Trophoblast cell (in vitro differentiated cells and primary cell): ENCODE results near the gene SPEF1.

ENCODE experiments used
- DNase-seq, 2 donors: peaks; one replicate each; pipeline ENCODE4 v3.0.0-alpha.2; 2016
- H2AFZ ChIP-seq: 2 replicates; pipeline ENCODE4 v1.6.1; 2013; ENCODE audit warnings: low read length, moderate library complexity, mild to moderate bottlenecking; ENCODE audit not compliant: insufficient read depth, poor library complexity
- H2AK5ac ChIP-seq: 2 replicates; pipeline ENCODE4 v1.6.1; 2013; ENCODE audit warnings: mild to moderate bottlenecking, low read length
- H2BK120ac ChIP-seq: 2 replicates; pipeline ENCODE4 v1.6.1; 2013; ENCODE audit warnings: low read length, mild to moderate bottlenecking, moderate library complexity; ENCODE audit not compliant: insufficient read depth, poor library complexity
- H2BK12ac ChIP-seq: 2 replicates; pipeline ENCODE4 v1.6.1; 2013; ENCODE audit warnings: mild to moderate bottlenecking, low read length, moderate library complexity
- H2BK5ac ChIP-seq: 2 replicates; pipeline ENCODE4 v1.6.1; 2013; ENCODE audit warnings: low read length, low read depth, moderate library complexity, mild to moderate bottlenecking; ENCODE audit not compliant: poor library complexity
- H3K14ac ChIP-seq: 2 replicates; pipeline ENCODE4 v1.6.1; 2013; ENCODE audit warnings: mild to moderate bottlenecking, low read length
- H3K18ac ChIP-seq: 2 replicates; pipeline ENCODE4 v1.6.1; 2013; ENCODE audit warnings: mild to moderate bottlenecking, low read length
- H3K23ac ChIP-seq: 2 replicates; pipeline ENCODE4 v1.6.1; 2013; ENCODE audit warnings: low read length
- H3K27ac ChIP-seq: 2 replicates; pipeline ENCODE4 v1.5.1; 2013; ENCODE audit warnings: low read depth, mild to moderate bottlenecking, inconsistent platforms, low read length, moderate library complexity
- H3K27me3 ChIP-seq: 2 replicates; pipeline ENCODE4 v1.6.1; 2013; ENCODE audit warnings: inconsistent platforms, mild to moderate bottlenecking, low read length, moderate library complexity; ENCODE audit not compliant: insufficient read depth
- H3K36me3 ChIP-seq, 2 experiments: 1 replicate in 1 of 2; 2 replicates in 1 of 2; pipeline ENCODE4 v1.6.1; 2013; ENCODE audit warnings: low read length in 2 of 2, mild to moderate bottlenecking in 2 of 2, moderate library complexity in 1 of 2; ENCODE audit not compliant: insufficient read depth in 2 of 2, control insufficient read depth in 1 of 2
- H3K4ac ChIP-seq: 2 replicates; pipeline ENCODE4 v1.6.1; 2013; ENCODE audit warnings: low read depth, mild to moderate bottlenecking, low read length, moderate library complexity
- H3K4me1 ChIP-seq, 2 experiments: 1 replicate in 1 of 2; 2 replicates in 1 of 2; pipeline ENCODE4 v1.6.1; 2013; ENCODE audit warnings: low read length in 2 of 2, mild to moderate bottlenecking in 2 of 2, moderate library complexity in 1 of 2; ENCODE audit not compliant: insufficient read depth in 2 of 2, control insufficient read depth in 1 of 2
- H3K4me2 ChIP-seq: 2 replicates; pipeline ENCODE4 v1.6.1; 2013; ENCODE audit warnings: inconsistent platforms, mild to moderate bottlenecking, low read length, moderate library complexity
- H3K4me3 ChIP-seq: 2 replicates; pipeline ENCODE4 v1.5.1; 2013; ENCODE audit warnings: mild to moderate bottlenecking, low read depth, low read length, inconsistent platforms
- H3K79me1 ChIP-seq: one replicate; pipeline ENCODE4 v1.6.1; 2013; ENCODE audit warnings: low read length
- H3K79me2 ChIP-seq: 2 replicates; pipeline ENCODE4 v1.6.1; 2013; ENCODE audit warnings: low read length, mild to moderate bottlenecking; ENCODE audit not compliant: control insufficient read depth, insufficient read depth, poor library complexity
- H3K9ac ChIP-seq: 2 replicates; pipeline ENCODE4 v1.6.1; 2013; ENCODE audit warnings: mild to moderate bottlenecking, low read length
- H3K9me3 ChIP-seq: 2 replicates; pipeline ENCODE4 v1.6.1; 2013; ENCODE audit warnings: low read depth, mild to moderate bottlenecking, control low read depth, inconsistent platforms, low read length; ENCODE audit not compliant: insufficient read depth
- H4K12ac ChIP-seq: 2 replicates; pipeline ENCODE4 v1.6.1; 2013; ENCODE audit warnings: low read depth, mild to moderate bottlenecking, low read length, moderate library complexity
- H4K8ac ChIP-seq: 2 replicates; pipeline ENCODE4 v1.6.1; 2013; ENCODE audit warnings: low read depth, mild to moderate bottlenecking, low read length, moderate library complexity
- H4K91ac ChIP-seq: one replicate; pipeline ENCODE4 v1.6.1; 2013; ENCODE audit warnings: low read depth, mild to moderate bottlenecking, low read length, moderate library complexity
- WGBS: extraction: QIAGEN DNeasy Blood & Tissue Kit; methylation state at CpG from one replicate; pipeline ENCODE4 v1.1.7; 2013; ENCODE audit warnings: missing lambda C conversion rate; ENCODE audit not compliant: insufficient read length, insufficient coverage; ENCODE audit errors: extremely low coverage; 5-methylcytosine and 5-hydroxymethylcytosine counted together

The SPEF1 gene

DNA sequence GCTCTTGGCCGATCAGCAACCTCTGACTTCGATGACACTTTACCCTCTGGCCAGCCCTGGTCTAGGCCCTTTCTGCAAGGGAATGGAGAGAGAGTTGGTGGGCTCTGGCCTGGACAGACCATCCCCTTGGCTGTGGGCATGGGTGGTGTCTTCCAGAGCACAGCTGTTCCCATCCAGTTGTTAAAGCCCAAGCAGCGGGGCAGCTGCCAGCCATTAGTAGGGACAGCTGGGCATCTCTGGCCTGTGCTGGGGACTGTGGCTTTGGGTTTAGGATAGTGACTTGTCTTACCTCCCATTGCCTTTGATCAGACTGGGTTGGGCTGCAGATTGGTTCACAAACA, 17.6 kb upstream of the SPEF1 start:
- WGBS: no CpG with 5 or more reads among the region's 3 CpGs
- DNase-seq: no peak
- Histone ChIP-seq H4K12ac (no peak overlapping the region), H3K9ac (no peak overlapping the region), H3K79me2 (peaks cover 3% of the 10 kb centered on the region), H3K79me1 (peaks cover 9% of the 10 kb centered on the region), H3K4ac (no peak overlapping the region), H2AK5ac (no peak overlapping the region), H2BK12ac (no peak overlapping the region), H4K8ac (no peak overlapping the region), H3K4me1 (peaks cover 19 to 22% of the 10 kb centered on the region in 2 experiments), H3K14ac (no peak overlapping the region), H3K4me3 (no peak overlapping the region), H2BK120ac (no peak overlapping the region), H3K4me2 (no peak overlapping the region), H3K36me3 (peaks cover 37 to 40% of the 10 kb centered on the region in 2 experiments), H3K9me3 (no peaks in the 10 kb centered on the region), H2BK5ac (no peak overlapping the region), H3K18ac (no peak overlapping the region), H2AFZ (no peak overlapping the region), H3K27me3 (no peaks in the 10 kb centered on the region), H3K27ac (no peak overlapping the region), H3K23ac (no peak overlapping the region), H4K91ac (no peak overlapping the region)

DNA sequence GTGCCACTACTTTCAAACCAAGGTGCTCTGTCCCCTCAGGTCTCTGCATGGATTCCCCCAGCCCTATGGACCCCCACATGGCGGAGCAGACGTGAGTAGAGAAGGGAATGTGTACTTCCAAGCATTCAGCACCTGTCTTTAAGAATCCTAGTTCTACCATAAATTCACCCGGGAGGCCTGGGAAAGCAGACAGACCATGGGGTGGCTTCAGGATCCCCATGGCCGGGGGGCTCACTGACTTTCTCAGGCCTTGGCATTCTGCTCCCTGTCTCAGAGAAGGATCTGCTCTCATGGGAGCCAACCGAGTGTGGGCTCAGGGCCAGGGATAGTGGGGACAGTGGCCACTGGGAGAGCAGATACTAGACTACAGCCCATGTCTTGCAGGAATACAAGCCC, 17.1 kb upstream of the SPEF1 start:
- no CpG with 5 or more reads among the region's 5 CpGs for WGBS
- Histone ChIP-seq H3K9me3 (no peaks in the 10 kb centered on the region), H4K12ac (no peak overlapping the region), H3K9ac (no peak overlapping the region), H3K23ac (no peak overlapping the region), H3K4me1 (peaks cover 19 to 22% of the 10 kb centered on the region in 2 experiments), H3K27ac (no peak overlapping the region), H4K8ac (no peak overlapping the region), H3K18ac (no peak overlapping the region), H3K79me2 (peaks cover 3% of the 10 kb centered on the region), H3K4me2 (no peak overlapping the region), H4K91ac (no peak overlapping the region), H3K4me3 (no peak overlapping the region), H2AFZ (no peak overlapping the region), H2AK5ac (no peak overlapping the region), H3K36me3 (peaks cover 32 to 37% of the 10 kb centered on the region in 2 experiments), H3K79me1 (peaks cover 9% of the 10 kb centered on the region), H2BK12ac (no peak overlapping the region), H2BK120ac (no peak overlapping the region), H2BK5ac (no peak overlapping the region), H3K4ac (no peak overlapping the region), H3K14ac (no peak overlapping the region), H3K27me3 (no peaks in the 10 kb centered on the region)
- no peak for DNase-seq

DNA sequence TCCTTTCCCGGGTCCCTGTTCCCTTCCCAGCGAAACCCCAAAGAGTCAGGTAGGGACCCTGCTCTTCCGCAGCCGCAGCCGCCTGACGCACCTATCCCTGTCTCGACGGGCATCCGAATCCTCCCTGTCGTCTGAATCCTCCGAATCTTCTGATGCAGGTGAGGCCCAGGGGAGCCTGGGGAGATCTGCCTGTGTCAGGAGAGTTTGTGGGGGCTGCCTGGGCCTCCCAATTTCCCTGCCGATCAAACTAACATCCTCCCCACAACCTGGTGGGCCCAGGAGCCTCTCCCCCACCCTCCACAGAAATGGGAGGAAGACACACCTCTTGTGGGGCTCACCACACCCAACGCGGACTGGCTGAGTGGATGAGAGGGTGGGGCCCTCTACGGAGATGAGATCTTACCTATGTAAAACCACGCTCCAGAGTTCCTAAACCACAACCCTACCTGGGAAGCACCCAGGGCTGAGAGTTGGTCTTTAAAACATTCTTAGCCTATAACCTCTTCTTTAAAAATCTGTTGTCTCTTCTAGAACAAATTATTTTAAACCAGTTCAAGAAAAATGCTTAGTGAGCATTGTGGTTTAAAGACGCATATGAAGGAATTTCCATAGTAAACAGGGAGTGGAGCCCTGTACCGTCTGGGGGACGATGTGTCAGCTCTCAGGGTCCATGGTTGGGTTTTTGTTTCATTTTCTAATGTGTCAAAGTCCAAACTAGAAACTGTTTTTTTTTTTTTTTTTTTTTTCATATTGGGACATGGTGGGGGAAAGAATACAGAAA, 16.5 kb upstream of the SPEF1 start:
- no peak overlapping the region for H3K14ac ChIP-seq
- H3K36me3 ChIP-seq: peaks cover 26 to 31% of the 10 kb centered on the region in 2 experiments
- no peak overlapping the region for H4K8ac ChIP-seq
- H3K27me3 ChIP-seq: no peaks in the 10 kb centered on the region
- no peak overlapping the region for H3K4ac ChIP-seq
- no peak overlapping the region for H2BK120ac ChIP-seq
- H3K23ac ChIP-seq: no peak overlapping the region
- no peak overlapping the region for H3K27ac ChIP-seq
- no peak overlapping the region for H2BK12ac ChIP-seq
- DNase-seq: no peak
- no peak overlapping the region for H3K9ac ChIP-seq
- peaks cover 3% of the 10 kb centered on the region for H3K79me2 ChIP-seq
- WGBS: no CpG with 5 or more reads among the region's 19 CpGs
- H4K12ac ChIP-seq: no peak overlapping the region
- H3K4me2 ChIP-seq: no peak overlapping the region
- H3K4me3 ChIP-seq: no peak overlapping the region
- no peaks in the 10 kb centered on the region for H3K9me3 ChIP-seq
- H2AK5ac ChIP-seq: no peak overlapping the region
- no peak overlapping the region for H3K18ac ChIP-seq
- H2AFZ ChIP-seq: no peak overlapping the region
- no peak overlapping the region for H4K91ac ChIP-seq
- no peak overlapping the region for H2BK5ac ChIP-seq
- peaks cover 9% of the 10 kb centered on the region for H3K79me1 ChIP-seq
- peaks cover 19 to 22% of the 10 kb centered on the region in 2 experiments for H3K4me1 ChIP-seq

DNA sequence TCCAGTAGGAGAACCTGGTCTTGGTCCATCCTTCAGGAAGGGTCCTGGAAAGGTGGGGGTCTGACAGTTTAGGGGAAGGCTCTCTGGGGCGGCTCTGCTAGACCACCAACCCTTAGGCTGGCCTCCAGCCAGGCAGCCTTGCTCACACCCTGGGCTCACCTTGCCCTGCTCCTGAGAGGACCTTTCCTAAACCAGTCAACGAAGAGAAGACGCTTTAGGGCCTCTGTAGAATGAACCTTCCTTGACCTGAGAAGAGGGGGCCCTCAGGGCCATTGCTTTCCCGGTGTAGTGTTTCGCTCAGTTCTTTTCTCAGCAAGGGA, 15.9 kb upstream of the SPEF1 start:
- Histone ChIP-seq H4K91ac (no peak overlapping the region), H4K12ac (no peak overlapping the region), H3K18ac (no peak overlapping the region), H3K4me1 (peaks cover 19 to 22% of the 10 kb centered on the region in 2 experiments), H3K4me3 (no peak overlapping the region), H4K8ac (no peak overlapping the region), H3K9ac (no peak overlapping the region), H3K36me3 (peaks cover 20 to 26% of the 10 kb centered on the region in 2 experiments), H3K4ac (no peak overlapping the region), H3K79me2 (peaks cover 3% of the 10 kb centered on the region), H3K79me1 (peaks cover 9% of the 10 kb centered on the region), H3K4me2 (no peak overlapping the region), H2BK120ac (no peak overlapping the region), H2BK5ac (no peak overlapping the region), H3K27me3 (no peaks in the 10 kb centered on the region), H3K9me3 (no peaks in the 10 kb centered on the region), H3K23ac (no peak overlapping the region), H2AK5ac (no peak overlapping the region), H3K27ac (no peak overlapping the region), H2AFZ (no peak overlapping the region), H2BK12ac (no peak overlapping the region), H3K14ac (no peak overlapping the region)
- DNase-seq: no peak
- no CpG with 5 or more reads among the region's 5 CpGs for WGBS
